HG03175 (cell line): ENCODE results near the gene CCDC57.
"Not testable (repeated sequence)": the region's sequence is repeated elsewhere in the genome, so short reads cannot be mapped to it uniquely, and the experiment has no call there.

ENCODE experiments used
- ATAC-seq: cut with Tn5 transposase; IDR thresholded peaks from one replicate; pipeline ENCODE4 v1.9.1; 2021; ENCODE audit warnings: mild to moderate bottlenecking, moderate library complexity; ENCODE audit not compliant: unreplicated experiment

Gene CCDC57

GRCh38 chr17:82204831-82205719 lies 7.6 kb downstream of the CCDC57 start:
- ATAC-seq = no peak

- no peak for ATAC-seq
Observed at GRCh38 chr17:82203920-82204319, 8.7 kb downstream of the CCDC57 start.

GRCh38 chr17:82202981-82203380 lies 9.7 kb downstream of the CCDC57 start:
- no peak for ATAC-seq

GRCh38 chr17:82201498-82201910 lies 11.1 kb downstream of the CCDC57 start:
- no peak for ATAC-seq

GRCh38 chr17:82200743-82201497 lies 11.7 kb downstream of the CCDC57 start:
- no peak for ATAC-seq

- no peak for ATAC-seq
Observed at GRCh38 chr17:82200135-82200534, 12.5 kb downstream of the CCDC57 start.

GRCh38 chr17:82199496-82199895 lies 13.1 kb downstream of the CCDC57 start:
- no peak for ATAC-seq

GRCh38 chr17:82198092-82198491 lies 14.6 kb downstream of the CCDC57 start:
- ATAC-seq = no peak

GRCh38 chr17:82195675-82196672 lies 16.7 kb downstream of the CCDC57 start:
- no peak for ATAC-seq

- no peak for ATAC-seq
Observed at GRCh38 chr17:82194765-82195164, 17.9 kb downstream of the CCDC57 start.

- no peak for ATAC-seq
Observed at GRCh38 chr17:82193520-82194220, 19.0 kb downstream of the CCDC57 start.

- ATAC-seq = not testable (repeated sequence)
Observed at GRCh38 chr17:82193050-82193449, 19.6 kb downstream of the CCDC57 start.

GRCh38 chr17:82188001-82188961 lies 24.4 kb downstream of the CCDC57 start:
- ATAC-seq = no peak

GRCh38 chr17:82187500-82187899 lies 25.1 kb downstream of the CCDC57 start:
- no peak for ATAC-seq

GRCh38 chr17:82186221-82186620 lies 26.4 kb downstream of the CCDC57 start:
- ATAC-seq = no peak

- no peak for ATAC-seq
Observed at GRCh38 chr17:82184761-82185160, 27.9 kb downstream of the CCDC57 start.

- no peak for ATAC-seq
Observed at GRCh38 chr17:82180776-82181528, 31.7 kb downstream of the CCDC57 start.

GRCh38 chr17:82179946-82180475 lies 32.6 kb downstream of the CCDC57 start:
- no peak for ATAC-seq
